T-cell (primary cell): ENCODE measurements around the gene EXOC6B. TPM values are rescaled to one million over a fixed set of nuclear protein-coding genes. Genes with fewer than 3 reads are reported as not detected.

Experiments
- ATAC-seq, 4 experiments: fragments of 200-7000 bp in 3 of 4; fragments of 150-1000 bp in 1 of 4; cut with Tn5 transposase; replicated peaks in 1 of 4; 1 replicate in 3 of 4; 2 replicates in 1 of 4; pipeline ENCODE4 v1.10.0; 2021; ENCODE audit warnings: moderate library complexity in 3 of 4, mild to moderate bottlenecking in 2 of 4, moderate number of reproducible peaks in 1 of 4
- CTCF ChIA-PET, 2 donors: fragments of 300-600 bp; sonication (Branson Sonifier 250); formaldehyde crosslinking; loops; one replicate each; lab custom pipeline; 2022; ENCODE audit warnings: antibody characterized with exemption in 2 of 2; lab: Charles Lee
- POLR2A ChIA-PET, 2 donors: fragments of 300-600 bp; sonication (Branson Sonifier 250); formaldehyde crosslinking; loops; one replicate each; lab custom pipeline; 2022; ENCODE audit warnings: antibody characterized with exemption in 2 of 2; lab: Charles Lee
- DNase-seq, 35 experiments: peaks; one replicate each; pipeline versions ENCODE4 v3.0.0 to v3.0.0-alpha.2; 2013 to 2023
- H3K27ac ChIP-seq: one replicate; pipeline ENCODE4 v1.5.1; 2013; ENCODE audit warnings: low read length
- H3K27me3 ChIP-seq, 2 experiments: replicated peaks in 1 of 2; 1 replicate in 1 of 2; 2 replicates in 1 of 2; pipeline versions ENCODE4 v1.6.1 to v1.7.0; 2013; ENCODE audit warnings: low read length in 1 of 2, mixed read lengths in 1 of 2; ENCODE audit not compliant: control insufficient read depth in 2 of 2, insufficient read depth in 2 of 2; ENCODE audit errors: extremely low read depth in 1 of 2
- H3K36me3 ChIP-seq, 2 donors: 1 replicate in 1 of 2; 2 replicates in 1 of 2; pipeline versions ENCODE4 v1.6.1 to v1.7.0; 2013; ENCODE audit warnings: low read length in 1 of 2; ENCODE audit not compliant: control insufficient read depth in 2 of 2, insufficient read depth in 1 of 2; ENCODE audit errors: extremely low read depth in 1 of 2
- H3K4me1 ChIP-seq, 2 experiments: 1 replicate in 1 of 2; 2 replicates in 1 of 2; pipeline versions ENCODE4 v1.6.1 to v1.7.0; 2013; ENCODE audit warnings: low read length in 2 of 2, mixed read lengths in 1 of 2; ENCODE audit not compliant: insufficient read depth in 2 of 2, control insufficient read depth in 1 of 2; ENCODE audit errors: extremely low read depth in 1 of 2
- H3K4me3 ChIP-seq, 2 donors: 1 replicate in 1 of 2; 2 replicates in 1 of 2; pipeline versions ENCODE4 v1.5.1 to v1.7.0; 2013; ENCODE audit warnings: mild to moderate bottlenecking in 2 of 2, low read length in 1 of 2, moderate library complexity in 1 of 2; ENCODE audit not compliant: control insufficient read depth in 1 of 2; ENCODE audit errors: extremely low read depth in 1 of 2
- H3K9me3 ChIP-seq: 2 replicates; pipeline ENCODE4 v1.7.0; 2013
- H3K27ac Mint-ChIP-seq, 2 donors: one replicate each; pipeline ENCODE4 v1.8.0; 2020 to 2021; ENCODE audit warnings: mild to moderate bottlenecking in 2 of 2, mixed read lengths in 2 of 2
- H3K27me3 Mint-ChIP-seq, 2 donors: one replicate each; pipeline ENCODE4 v1.8.0; 2021 to 2022; ENCODE audit warnings: mixed read lengths in 2 of 2
- H3K36me3 Mint-ChIP-seq: one replicate; pipeline ENCODE4 v1.8.0; 2021; ENCODE audit warnings: mixed read lengths
- H3K4me1 Mint-ChIP-seq, 3 donors: one replicate each; pipeline ENCODE4 v1.8.0; 2020 to 2022; ENCODE audit warnings: mixed read lengths in 3 of 3, mild to moderate bottlenecking in 1 of 3
- H3K4me3 Mint-ChIP-seq, 3 donors: one replicate each; pipeline ENCODE4 v1.8.0; 2020 to 2022; ENCODE audit warnings: mild to moderate bottlenecking in 3 of 3, mixed read lengths in 3 of 3, moderate library complexity in 3 of 3
- H3K9me3 Mint-ChIP-seq, 3 donors: one replicate each; pipeline ENCODE4 v1.8.0; 2020 to 2022; ENCODE audit warnings: mixed read lengths in 3 of 3
- WGBS: methylation state at CpG from one replicate; pipeline ENCODE4 v1.1.5; 2013; ENCODE audit warnings: missing lambda C conversion rate; ENCODE audit not compliant: insufficient coverage; 5-methylcytosine and 5-hydroxymethylcytosine counted together
- total RNA-seq, 35 experiments: library from RNA in 6 of 35; stranded (reverse) in 6 of 35; fragments of 120-200 nt in 1 of 35; gene quantifications; one replicate each; pipeline versions ENCODE4 v1.2.1 to v1.2.4 and lab custom pipeline; 2013 to 2026

EXOC6B gene
- total RNA-seq, 5 donors from 2014 or later (not counting 1 experiment from before 2014, with no cell fraction given) = 13.3 to 18.9 (median 16.6) TPM

DNA sequence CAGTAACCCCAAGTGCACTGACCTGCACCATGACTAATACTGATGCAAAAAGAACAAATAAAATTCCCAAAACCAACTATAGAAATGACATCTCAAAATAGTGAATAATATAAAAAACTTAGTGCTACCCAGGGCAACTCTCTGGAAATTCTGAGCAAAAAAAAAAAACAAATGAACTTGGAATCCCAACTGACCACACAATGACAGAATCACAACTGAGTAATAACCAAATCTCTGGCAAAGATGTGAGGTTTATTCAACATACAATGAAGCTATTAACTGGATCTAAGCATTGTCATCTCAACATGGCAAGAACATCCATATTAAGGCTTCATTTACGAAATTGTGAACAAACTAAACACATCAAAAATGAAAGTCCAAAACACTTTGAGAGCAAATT lies 22.7 kb downstream of the EXOC6B start:
- no peak overlapping the region for H3K4me3 ChIP-seq
- no peak overlapping the region for H3K27ac ChIP-seq
- no peaks in the 10 kb centered on the region for H3K36me3 ChIP-seq
- H3K27ac Mint-ChIP-seq = no peak overlapping the region
- ATAC-seq (no peak), DNase-seq (no peak)
- peaks cover 0 to 4% (median 0%) of the 10 kb centered on the region in 3 donors for H3K9me3 Mint-ChIP-seq
- WGBS = no CpG with 5 or more reads among the region's 1 CpG
- no peaks in the 10 kb centered on the region for H3K27me3 Mint-ChIP-seq
- ChIA-PET POLR2A (interaction anchor here in 1 of 2 donors (0.7 kb wide), 1 partner anchor 159 kb away, joined by 5 read pairs; no protein-coding TSS in a partner anchor), CTCF (interaction anchor here in 1 of 2 donors (0.5 kb wide), 1 partner anchor 42 kb away, joined by 3 read pairs; no protein-coding TSS in a partner anchor)
- no peaks in the 10 kb centered on the region for H3K27me3 ChIP-seq
- peaks cover 11% of the 10 kb centered on the region for H3K36me3 Mint-ChIP-seq
- no peak overlapping the region for H3K4me3 Mint-ChIP-seq
- no peaks in the 10 kb centered on the region for H3K9me3 ChIP-seq
- H3K4me1 Mint-ChIP-seq = peaks cover 0 to 2% (median 2%) of the 10 kb centered on the region in 3 donors
- H3K4me1 ChIP-seq = no peaks in the 10 kb centered on the region

DNA sequence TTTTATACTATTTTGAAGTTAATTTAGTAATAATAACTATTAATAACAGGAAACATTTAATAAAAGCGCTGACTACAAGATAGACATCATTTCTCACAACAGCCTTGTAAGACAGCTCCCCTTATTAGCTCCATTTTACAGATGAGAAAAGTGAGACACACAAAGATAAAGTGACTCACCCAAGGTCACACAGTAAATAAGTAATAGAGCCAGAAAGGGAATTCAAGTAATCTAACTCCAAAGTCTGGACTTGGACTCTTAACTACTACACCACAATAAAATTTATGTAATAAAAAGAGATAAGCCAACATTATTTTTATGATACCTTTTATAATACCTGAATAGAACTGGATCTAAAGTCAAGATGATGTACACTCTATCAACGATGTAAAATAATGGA lies 25.3 kb downstream of the EXOC6B start:
- no peaks in the 10 kb centered on the region for H3K9me3 Mint-ChIP-seq
- H3K4me3 ChIP-seq = no peak overlapping the region
- H3K4me1 ChIP-seq = no peaks in the 10 kb centered on the region
- peaks cover 3 to 7% (median 6%) of the 10 kb centered on the region in 3 donors for H3K4me1 Mint-ChIP-seq
- no peak overlapping the region for H3K27ac ChIP-seq
- no peaks in the 10 kb centered on the region for H3K27me3 Mint-ChIP-seq
- no peak overlapping the region for H3K27ac Mint-ChIP-seq
- POLR2A ChIA-PET = no interaction called here
- DNase-seq (no peak), ATAC-seq (no peak)
- no CpG with 5 or more reads among the region's 2 CpGs for WGBS
- no peaks in the 10 kb centered on the region for H3K9me3 ChIP-seq
- H3K27me3 ChIP-seq = no peaks in the 10 kb centered on the region
- no peaks in the 10 kb centered on the region for H3K36me3 ChIP-seq
- H3K36me3 Mint-ChIP-seq = peaks cover 4% of the 10 kb centered on the region
- no peak overlapping the region for H3K4me3 Mint-ChIP-seq
- CTCF ChIA-PET = no interaction called here

DNA sequence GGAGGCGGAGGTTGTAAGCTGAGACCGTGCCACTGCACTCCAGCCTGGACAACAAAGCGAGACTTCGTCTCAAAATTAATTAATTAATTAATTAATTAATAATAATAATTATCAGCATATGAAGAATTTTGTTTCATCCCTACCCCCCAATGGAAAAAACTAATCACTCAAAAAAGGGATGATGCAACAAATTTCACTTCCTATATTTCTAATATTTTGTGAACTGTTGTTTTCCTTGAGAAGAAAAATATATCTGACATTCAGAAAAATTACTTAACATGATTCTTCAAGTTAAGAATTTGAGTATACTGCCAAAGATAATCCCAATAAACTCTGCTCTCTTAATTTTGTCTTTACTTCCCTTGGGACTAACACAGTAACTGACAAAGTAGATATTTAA lies 28.1 kb downstream of the EXOC6B start:
- CTCF ChIA-PET = interaction anchor here in 1 of 2 donors (0.6 kb wide), 2 partner anchors 62 to 78 kb away, joined by 3 to 4 read pairs; no protein-coding TSS in a partner anchor
- H3K4me3 ChIP-seq = no peak overlapping the region
- no peaks in the 10 kb centered on the region for H3K36me3 ChIP-seq
- Mint-ChIP-seq H3K4me3 (no peak overlapping the region), H3K36me3 (peaks cover 14% of the 10 kb centered on the region), H3K27me3 (no peaks in the 10 kb centered on the region), H3K4me1 (peaks cover 14 to 22% (median 17%) of the 10 kb centered on the region in 3 donors), H3K27ac (no peak overlapping the region), H3K9me3 (peaks cover 0 to 5% (median 0%) of the 10 kb centered on the region in 3 donors)
- POLR2A ChIA-PET = interaction anchor here in 1 of 2 donors (0.6 kb wide), 1 partner anchor 579 kb away, joined by 4 read pairs; no protein-coding TSS in a partner anchor
- no CpG with 5 or more reads among the region's 4 CpGs for WGBS
- ATAC-seq = no peak
- H3K27me3 ChIP-seq = no peaks in the 10 kb centered on the region
- no peak for DNase-seq
- H3K4me1 ChIP-seq = no peaks in the 10 kb centered on the region
- H3K27ac ChIP-seq = no peak overlapping the region
- H3K9me3 ChIP-seq = no peaks in the 10 kb centered on the region

DNA sequence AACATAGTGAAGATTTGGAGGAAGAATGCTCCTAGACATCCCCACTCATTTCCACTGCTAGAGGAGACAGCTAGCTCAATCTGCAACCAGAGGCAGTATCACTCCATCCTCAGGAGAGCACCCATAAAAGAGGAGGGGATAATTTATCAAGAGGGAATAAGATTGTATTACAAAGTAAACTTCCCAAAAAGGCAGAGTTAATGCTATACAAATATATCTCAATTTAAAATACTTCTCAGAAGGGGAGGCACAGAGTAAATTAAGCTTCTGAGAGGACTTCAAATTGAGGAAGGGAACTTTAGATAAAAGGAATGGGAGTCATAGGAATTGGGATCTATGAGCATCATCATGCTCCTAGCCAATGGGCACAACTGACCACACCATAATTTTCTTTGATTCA lies 29.1 kb downstream of the EXOC6B start:
- no peaks in the 10 kb centered on the region for H3K36me3 ChIP-seq
- no peaks in the 10 kb centered on the region for H3K4me1 ChIP-seq
- H3K27me3 ChIP-seq = no peaks in the 10 kb centered on the region
- H3K27ac ChIP-seq = no peak overlapping the region
- peaks cover 0 to 5% (median 0%) of the 10 kb centered on the region in 3 donors for H3K9me3 Mint-ChIP-seq
- POLR2A ChIA-PET = no interaction called here
- no peak overlapping the region for H3K4me3 Mint-ChIP-seq
- H3K4me3 ChIP-seq = no peak overlapping the region
- no peaks in the 10 kb centered on the region for H3K9me3 ChIP-seq
- H3K27me3 Mint-ChIP-seq = no peaks in the 10 kb centered on the region
- H3K27ac Mint-ChIP-seq = no peak overlapping the region
- DNase-seq (no peak), ATAC-seq (no peak)
- CTCF ChIA-PET = no interaction called here
- peaks cover 14% of the 10 kb centered on the region for H3K36me3 Mint-ChIP-seq
- H3K4me1 Mint-ChIP-seq = peaks cover 14 to 22% (median 17%) of the 10 kb centered on the region in 3 donors

DNA sequence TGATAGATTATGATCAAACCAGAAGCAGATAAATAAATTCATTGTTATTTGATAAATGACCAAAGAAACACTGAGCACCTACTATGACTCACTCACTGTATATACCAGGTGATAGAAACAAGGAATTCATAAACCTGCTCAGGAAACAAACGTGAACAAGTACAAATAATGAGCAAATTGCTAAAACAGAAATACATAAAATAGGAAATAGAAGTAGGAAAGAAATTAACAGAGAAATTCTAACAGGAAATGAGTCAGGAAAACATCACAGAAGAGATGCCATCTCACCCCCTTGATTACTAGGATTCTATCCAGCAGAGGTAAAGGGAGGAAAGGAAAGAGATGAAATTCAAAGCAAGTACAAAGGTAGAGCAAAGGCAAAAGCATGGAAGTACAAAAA lies 31.3 kb downstream of the EXOC6B start:
- ChIA-PET POLR2A (no interaction called here), CTCF (no interaction called here)
- Histone ChIP-seq H3K36me3 (no peaks in the 10 kb centered on the region), H3K9me3 (no peaks in the 10 kb centered on the region), H3K27ac (no peak overlapping the region), H3K4me1 (no peaks in the 10 kb centered on the region), H3K4me3 (no peak overlapping the region), H3K27me3 (no peaks in the 10 kb centered on the region)
- H3K27me3 Mint-ChIP-seq = no peaks in the 10 kb centered on the region
- whole genome bisulfite sequencing = no CpG with 5 or more reads among the region's 1 CpG
- DNase-seq (no peak), ATAC-seq (no peak)
- H3K9me3 Mint-ChIP-seq = peaks cover 0 to 5% (median 0%) of the 10 kb centered on the region in 3 donors
- H3K4me3 Mint-ChIP-seq = no peak overlapping the region
- peaks cover 14 to 22% (median 15%) of the 10 kb centered on the region in 3 donors for H3K4me1 Mint-ChIP-seq
- H3K27ac Mint-ChIP-seq = no peak overlapping the region
- H3K36me3 Mint-ChIP-seq = peaks cover 14% of the 10 kb centered on the region

DNA sequence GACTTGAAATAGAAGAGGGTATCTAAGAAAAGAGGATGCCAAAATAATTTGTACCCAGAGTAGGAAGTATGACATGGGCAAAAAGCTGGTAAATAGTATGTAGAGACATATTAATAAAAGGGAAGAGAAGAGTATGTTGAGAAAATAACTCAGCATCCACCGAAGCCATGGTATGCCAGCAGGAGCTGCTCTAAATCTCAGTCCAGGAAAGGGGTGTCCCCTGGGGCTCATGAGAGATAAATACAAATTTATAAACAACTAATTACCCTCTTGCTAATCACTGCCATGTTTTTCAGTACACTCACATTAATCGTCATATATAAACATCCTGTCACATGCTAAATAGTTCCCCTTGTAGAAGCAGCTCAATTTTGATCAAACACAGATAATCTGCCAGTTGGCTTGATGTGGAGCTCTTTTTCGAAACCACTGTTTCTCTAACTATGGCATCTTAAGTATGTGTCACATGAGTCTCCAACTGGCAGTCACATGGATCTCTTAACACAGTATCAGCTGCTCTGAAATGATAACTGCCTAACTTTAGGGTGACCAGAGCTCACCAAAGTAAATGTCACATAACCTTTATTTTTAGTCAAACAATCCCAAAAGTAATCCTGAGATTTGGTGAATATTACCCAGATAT lies 31.9 kb downstream of the EXOC6B start:
- Mint-ChIP-seq H3K4me1 (peaks cover 14 to 22% (median 15%) of the 10 kb centered on the region in 3 donors), H3K9me3 (peaks cover 0 to 5% (median 0%) of the 10 kb centered on the region in 3 donors), H3K4me3 (no peak overlapping the region), H3K36me3 (peaks cover 14% of the 10 kb centered on the region), H3K27me3 (no peaks in the 10 kb centered on the region), H3K27ac (no peak overlapping the region)
- Histone ChIP-seq H3K27ac (no peak overlapping the region), H3K9me3 (no peaks in the 10 kb centered on the region), H3K36me3 (no peaks in the 10 kb centered on the region), H3K4me3 (no peak overlapping the region), H3K4me1 (no peaks in the 10 kb centered on the region), H3K27me3 (no peaks in the 10 kb centered on the region)
- WGBS = 55% methylated on average over 3 of the region's 3 CpGs
- ChIA-PET POLR2A (no interaction called here), CTCF (interaction anchor here in 1 of 2 donors (0.5 to 0.7 kb wide), 2 partner anchors 21 to 769 kb away, joined by 3 read pairs; no protein-coding TSS in a partner anchor)
- ATAC-seq (no peak), DNase-seq (no peak)
